ENCODE results near the gene CEP57. TPM values are rescaled to one million over a fixed set of nuclear protein-coding genes. Genes with fewer than 3 reads are reported as not detected.
"Not testable (repeated sequence)": the region's sequence is repeated elsewhere in the genome, so short reads cannot be mapped to it uniquely, and the experiment has no call there.

CEP57 gene
- total RNA-seq, 1 experiment from 2014 or later: 38.1 TPM

DNA sequence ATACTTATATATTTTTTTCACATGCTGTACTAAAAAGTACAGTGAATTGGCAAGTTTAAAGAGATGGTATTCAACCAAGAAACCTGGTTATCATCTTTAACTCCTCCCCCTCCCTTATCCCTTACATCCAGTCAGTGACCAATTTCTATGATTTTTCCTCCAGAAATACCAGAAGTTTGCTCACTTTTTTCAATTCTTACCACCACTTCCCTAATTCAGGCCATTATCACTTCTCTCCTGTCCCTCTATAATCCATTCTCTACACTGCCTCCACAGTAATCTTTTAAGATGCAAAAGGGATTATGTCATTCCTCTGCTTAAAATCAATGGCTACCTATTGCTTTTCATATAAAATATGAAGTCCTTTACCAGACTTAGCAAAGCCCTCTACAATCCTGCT, 62.8 kb downstream of the CEP57 start:
- Histone ChIP-seq H3F3A (ENCODE audit: low read length, unreplicated experiment) (peaks cover 21% of the 10 kb centered on the region), H3K4me2 (ENCODE audit: low read length) (no peak overlapping the region), H3K9me3 (ENCODE audit: low read length) (no peaks in the 10 kb centered on the region), H3K27me3 (ENCODE audit: low read length) (no peaks in the 10 kb centered on the region), H3K79me2 (ENCODE audit: low read length) (no peaks in the 10 kb centered on the region), H3K36me3 (ENCODE audit: low read depth, low read length) (peaks cover 29% of the 10 kb centered on the region; the same call in 1 of the 2 replicates), H2AFZ (ENCODE audit: low read length) (no peak overlapping the region), H4K20me1 (ENCODE audit: low read length) (0 out of 2 replicates have a peak, but pooled peaks cover 8% of the 10 kb centered on the region), H3K4me3 (ENCODE audit: low read length) (no peak overlapping the region), H3K27ac (ENCODE audit: low read length) (no peak overlapping the region), H3K4me1 (ENCODE audit: insufficient read depth, low read length) (peaks cover 29% of the 10 kb centered on the region), H3K9me2 (replicated peaks; ENCODE audit: low read length) (no peaks in the 10 kb centered on the region), H3K9ac (ENCODE audit: low read length) (no peak overlapping the region)
- intact Hi-C loops (cut with micrococcal nuclease): no loop called here
- ATAC-seq (no peak), DNase-seq (no peak)
- no TSS peak for BruUV-seq (replicated peaks)
- POLR2A ChIA-PET (ENCODE audit: unreplicated experiment): no interaction called here
- CTCF ChIA-PET: no interaction called here
- TF ChIP-seq EZH2 (IDR thresholded peaks at IDR 0.05; ENCODE audit: low read length, unreplicated experiment) (no peak), CTCF (conservative IDR thresholded peaks at IDR 0.05; ENCODE audit: low read depth, low read length) (no peak), EZH2phosphoT487 (IDR thresholded peaks at IDR 0.05; ENCODE audit: borderline replicate concordance, low read length) (no peak)

DNA sequence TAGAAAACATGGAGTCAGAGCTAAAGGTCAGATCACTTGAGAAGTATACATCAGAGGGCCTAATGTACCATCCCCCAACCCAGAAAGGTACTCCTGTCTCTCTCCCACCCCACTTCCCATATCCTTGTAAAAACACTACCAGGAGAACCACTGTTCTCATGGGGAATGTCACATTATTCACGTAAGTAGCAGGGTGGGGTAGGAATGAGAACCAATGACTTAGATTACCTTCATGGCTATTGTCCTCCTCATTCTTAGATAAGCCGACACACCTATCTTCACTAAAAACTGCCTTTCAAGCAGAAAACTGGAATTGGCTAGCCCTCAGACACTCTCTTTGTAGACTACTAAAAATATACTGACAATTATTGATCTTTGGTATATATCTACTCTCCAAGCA, 63.6 kb downstream of the CEP57 start:
- H3F3A ChIP-seq (ENCODE audit: low read length, unreplicated experiment): peaks cover 14% of the 10 kb centered on the region
- H4K20me1 ChIP-seq (ENCODE audit: low read length): 0 out of 2 replicates have a peak, but pooled peaks cover 4% of the 10 kb centered on the region
- no peak for DNase-seq
- H3K4me1 ChIP-seq (ENCODE audit: insufficient read depth, low read length): peaks cover 21% of the 10 kb centered on the region
- H2AFZ ChIP-seq (ENCODE audit: low read length): no peak overlapping the region
- no peak overlapping the region for H3K9ac ChIP-seq (ENCODE audit: low read length)
- H3K9me3 ChIP-seq (ENCODE audit: low read length): no peaks in the 10 kb centered on the region
- no TSS peak for BruUV-seq (replicated peaks)
- intact Hi-C loops (cut with micrococcal nuclease): no loop called here
- H3K27ac ChIP-seq (ENCODE audit: low read length): no peak overlapping the region
- POLR2A ChIA-PET (ENCODE audit: unreplicated experiment): no interaction called here
- no peak for ATAC-seq
- no peaks in the 10 kb centered on the region for H3K27me3 ChIP-seq (ENCODE audit: low read length)
- H3K9me2 ChIP-seq (replicated peaks; ENCODE audit: low read length): no peaks in the 10 kb centered on the region
- no peak overlapping the region for H3K4me2 ChIP-seq (ENCODE audit: low read length)
- H3K36me3 ChIP-seq (ENCODE audit: low read depth, low read length): peaks cover 26% of the 10 kb centered on the region; the same call in 1 of the 2 replicates
- no peak overlapping the region for H3K4me3 ChIP-seq (ENCODE audit: low read length)
- TF ChIP-seq EZH2phosphoT487 (IDR thresholded peaks at IDR 0.05; ENCODE audit: borderline replicate concordance, low read length): no peak
- no peak for TF ChIP-seq CTCF (conservative IDR thresholded peaks at IDR 0.05; ENCODE audit: low read depth, low read length)
- TF ChIP-seq EZH2 (IDR thresholded peaks at IDR 0.05; ENCODE audit: low read length, unreplicated experiment): no peak
- no peaks in the 10 kb centered on the region for H3K79me2 ChIP-seq (ENCODE audit: low read length)
- CTCF ChIA-PET: no interaction called here

DNA sequence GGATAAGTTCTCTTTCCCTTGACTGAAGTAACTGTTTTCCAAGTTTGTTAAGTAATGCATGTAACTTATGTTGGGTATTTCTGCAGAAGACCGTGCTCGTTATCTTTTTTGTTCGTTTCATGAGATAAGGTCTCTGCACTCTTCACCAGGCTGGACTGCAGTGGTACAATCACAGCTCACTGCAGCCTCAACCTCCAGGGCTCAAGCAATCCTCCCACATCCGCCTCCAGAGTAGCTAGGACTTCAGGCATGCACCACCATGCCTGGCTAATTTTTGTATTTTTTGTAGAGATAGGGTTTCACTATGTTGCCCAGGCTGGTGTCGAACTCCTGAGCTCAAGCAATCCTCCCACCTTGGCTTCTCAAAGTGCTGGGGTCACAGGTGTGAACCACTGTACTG, 64.1 kb downstream of the CEP57 start:
- CTCF ChIA-PET; DNase-seq; ATAC-seq; H3K79me2 ChIP-seq (ENCODE audit: low read length); H3K9ac ChIP-seq (ENCODE audit: low read length); H3K4me3 ChIP-seq (ENCODE audit: low read length); H3K9me3 ChIP-seq (ENCODE audit: low read length); H3K9me2 ChIP-seq (replicated peaks; ENCODE audit: low read length); H3K27ac ChIP-seq (ENCODE audit: low read length); intact Hi-C loops (cut with micrococcal nuclease); H2AFZ ChIP-seq (ENCODE audit: low read length); BruUV-seq (replicated peaks); H3K4me2 ChIP-seq (ENCODE audit: low read length); H4K20me1 ChIP-seq (ENCODE audit: low read length); POLR2A ChIA-PET (ENCODE audit: unreplicated experiment); H3K27me3 ChIP-seq (ENCODE audit: low read length): not testable (repeated sequence)
- H3F3A ChIP-seq (ENCODE audit: low read length, unreplicated experiment): peaks cover 14% of the 10 kb centered on the region
- peaks cover 16% of the 10 kb centered on the region for H3K4me1 ChIP-seq (ENCODE audit: insufficient read depth, low read length)
- peaks cover 26% of the 10 kb centered on the region; the same call in 1 of the 2 replicates for H3K36me3 ChIP-seq (ENCODE audit: low read depth, low read length)

GRCh38 chr11:95860024-95860423, 69.7 kb downstream of the CEP57 start:
- H3K79me2 ChIP-seq (ENCODE audit: low read length); H3K9me3 ChIP-seq (ENCODE audit: low read length); H2AFZ ChIP-seq (ENCODE audit: low read length); H3K4me1 ChIP-seq (ENCODE audit: insufficient read depth, low read length); H3F3A ChIP-seq (ENCODE audit: low read length, unreplicated experiment); H3K9ac ChIP-seq (ENCODE audit: low read length); BruUV-seq (replicated peaks); DNase-seq; H3K27me3 ChIP-seq (ENCODE audit: low read length); H3K4me2 ChIP-seq (ENCODE audit: low read length); H3K4me3 ChIP-seq (ENCODE audit: low read length); H3K9me2 ChIP-seq (replicated peaks; ENCODE audit: low read length); CTCF ChIA-PET; H4K20me1 ChIP-seq (ENCODE audit: low read length); POLR2A ChIA-PET (ENCODE audit: unreplicated experiment); H3K27ac ChIP-seq (ENCODE audit: low read length); intact Hi-C loops (cut with micrococcal nuclease); ATAC-seq: not testable (repeated sequence)
- peaks cover 35% of the 10 kb centered on the region for H3K36me3 ChIP-seq (ENCODE audit: low read depth, low read length)
